ENCODE data around the gene NRTN.

NRTN gene

GRCh38 chr19:5789886-5790558, 14.8 kb upstream of the NRTN start:
- in situ Hi-C loops (cut with MboI; ENCODE audit: low sequenced_read_pairs): no loop called here

GRCh38 chr19:5790559-5791520, 14.0 kb upstream of the NRTN start, which contains the start of gene DUS3L:
Gene DUS3L (minus strand): TSS chr19:5791163. CDS start chr19:5791141, 22 bp downstream.
- in situ Hi-C loops (cut with MboI; ENCODE audit: low sequenced_read_pairs): no loop called here

GRCh38 chr19:5792224-5792623, 12.6 kb upstream of the NRTN start:
- in situ Hi-C loops (cut with MboI; ENCODE audit: low sequenced_read_pairs): no loop called here

GRCh38 chr19:5793188-5793587, 11.7 kb upstream of the NRTN start:
- in situ Hi-C loops (cut with MboI; ENCODE audit: low sequenced_read_pairs): no loop called here

GRCh38 chr19:5795382-5795919, 9.4 kb upstream of the NRTN start:
- in situ Hi-C loops (cut with MboI; ENCODE audit: low sequenced_read_pairs): no loop called here

- in situ Hi-C loops (cut with MboI; ENCODE audit: low sequenced_read_pairs): no loop called here
Measured at GRCh38 chr19:5798244-5798643, 6.6 kb upstream of the NRTN start.

- in situ Hi-C loops (cut with MboI; ENCODE audit: low sequenced_read_pairs): no loop called here
Measured at GRCh38 chr19:5799247-5800241, 5.3 kb upstream of the NRTN start.

GRCh38 chr19:5800361-5801270, 4.3 kb upstream of the NRTN start:
- in situ Hi-C loops (cut with MboI; ENCODE audit: low sequenced_read_pairs): no loop called here

- in situ Hi-C loops (cut with MboI; ENCODE audit: low sequenced_read_pairs): no loop called here
Measured at GRCh38 chr19:5801796-5802619, 2.9 kb upstream of the NRTN start.

GRCh38 chr19:5803441-5803751, 1.5 kb upstream of the NRTN start:
- in situ Hi-C loops (cut with MboI; ENCODE audit: low sequenced_read_pairs): no loop called here

- in situ Hi-C loops (cut with MboI; ENCODE audit: low sequenced_read_pairs): no loop called here
Measured at GRCh38 chr19:5803752-5804515, 933 bp upstream of the NRTN start.

- in situ Hi-C loops (cut with MboI; ENCODE audit: low sequenced_read_pairs): no loop called here
Measured at GRCh38 chr19:5805462-5806132, 730 bp downstream of the NRTN start.

- in situ Hi-C loops (cut with MboI; ENCODE audit: low sequenced_read_pairs): no loop called here
Measured at GRCh38 chr19:5806133-5806489, 1.2 kb downstream of the NRTN start.

- in situ Hi-C loops (cut with MboI; ENCODE audit: low sequenced_read_pairs): no loop called here
Measured at GRCh38 chr19:5806905-5807304, 2.0 kb downstream of the NRTN start.

GRCh38 chr19:5808120-5808816, 3.4 kb downstream of the NRTN start:
- in situ Hi-C loops (cut with MboI; ENCODE audit: low sequenced_read_pairs): no loop called here

- in situ Hi-C loops (cut with MboI; ENCODE audit: low sequenced_read_pairs): no loop called here
Measured at GRCh38 chr19:5809053-5809452, 4.2 kb downstream of the NRTN start.

- in situ Hi-C loops (cut with MboI; ENCODE audit: low sequenced_read_pairs): no loop called here
Measured at GRCh38 chr19:5809469-5809868, 4.6 kb downstream of the NRTN start.
